Tibial nerve (tissue), 4 donors: Measurements from ENCODE around the gene PIPOX.

ENCODE experiments used
- CTCF ChIP-seq, 5 experiments: fragments of 200-600 bp in 3 of 5; fragments of 450-650 bp in 2 of 5; sonication (generic) in 3 of 5; IDR thresholded peaks; one replicate each; pipeline ENCODE4 v1.5.1; 2016 to 2019; ENCODE audit warnings: antibody characterized with exemption in 5 of 5, mild to moderate bottlenecking in 3 of 5, moderate library complexity in 2 of 5
- EP300 ChIP-seq, 2 donors: sonication (generic); formaldehyde crosslinking; IDR thresholded peaks; one replicate each; pipeline ENCODE4 v1.6.1; 2017; ENCODE audit warnings: antibody characterized with exemption in 2 of 2, mild to moderate bottlenecking in 1 of 2
- POLR2A ChIP-seq, 2 donors: fragments of 450-650 bp; IDR thresholded peaks; one replicate each; pipeline ENCODE4 v1.6.1; 2017; ENCODE audit warnings: antibody characterized with exemption in 2 of 2, mild to moderate bottlenecking in 2 of 2, moderate library complexity in 2 of 2

GRCh38 chr17:29070308-29070707 lies 27.4 kb downstream of the PIPOX start:
- TF ChIP-seq CTCF (IDR thresholded peaks at IDR 0.05), result no peak
- no peak for TF ChIP-seq EP300 (IDR thresholded peaks at IDR 0.05)
- TF ChIP-seq POLR2A (IDR thresholded peaks at IDR 0.05), result no peak
